Neuronal stem cell (in vitro differentiated cells): ENCODE results near the gene RHOJ.

Experiments
- DNase-seq: peaks from one replicate; pipeline ENCODE4 v3.0.0-alpha.2; 2013; ENCODE audit warnings: low spot score
- H2AFZ ChIP-seq: one replicate; pipeline ENCODE4 v1.6.1; 2013; ENCODE audit warnings: mild to moderate bottlenecking, low read length, inconsistent platforms
- H2AK5ac ChIP-seq: 2 replicates; pipeline ENCODE4 v1.6.1; 2013; ENCODE audit warnings: low read depth, mild to moderate bottlenecking, inconsistent platforms, low read length, moderate library complexity, mixed read lengths
- H2BK120ac ChIP-seq: 2 replicates; pipeline ENCODE4 v1.6.1; 2013; ENCODE audit warnings: low read depth, mild to moderate bottlenecking, inconsistent platforms, low read length, moderate library complexity, mixed read lengths
- H2BK12ac ChIP-seq: one replicate; pipeline ENCODE4 v1.6.1; 2013; ENCODE audit warnings: low read length, inconsistent platforms
- H2BK15ac ChIP-seq: 2 replicates; pipeline ENCODE4 v1.6.1; 2013; ENCODE audit warnings: mild to moderate bottlenecking, low read length, inconsistent platforms, mixed read lengths
- H2BK5ac ChIP-seq: one replicate; pipeline ENCODE4 v1.6.1; 2013; ENCODE audit warnings: inconsistent platforms, mild to moderate bottlenecking, low read length, moderate library complexity
- H3K14ac ChIP-seq: one replicate; pipeline ENCODE4 v1.6.1; 2013; ENCODE audit warnings: low read length, inconsistent platforms
- H3K18ac ChIP-seq: 2 replicates; pipeline ENCODE4 v1.6.1; 2013; ENCODE audit warnings: low read length, inconsistent platforms
- H3K23ac ChIP-seq: 2 replicates; pipeline ENCODE4 v1.6.1; 2013; ENCODE audit warnings: low read depth, mild to moderate bottlenecking, mixed read lengths, low read length, inconsistent platforms; ENCODE audit not compliant: poor library complexity
- H3K27ac ChIP-seq: replicated peaks from 3 replicates; pipeline ENCODE4 v1.5.1; 2013; ENCODE audit warnings: low read length, inconsistent platforms
- H3K27me3 ChIP-seq, 3 experiments: 2 replicates each; pipeline ENCODE4 v1.6.1; 2013; ENCODE audit warnings: low read length in 3 of 3, mild to moderate bottlenecking in 2 of 3, inconsistent platforms in 1 of 3, low read depth in 1 of 3, mixed read lengths in 1 of 3, moderate library complexity in 1 of 3; ENCODE audit not compliant: control insufficient read depth in 3 of 3, insufficient read depth in 3 of 3
- H3K36me3 ChIP-seq, 2 donors: replicated peaks in 1 of 2; 2 replicates each; pipeline ENCODE4 v1.6.1; 2013; ENCODE audit warnings: low read length in 2 of 2; ENCODE audit not compliant: control insufficient read depth in 2 of 2, insufficient read depth in 2 of 2
- H3K4ac ChIP-seq: 2 replicates; pipeline ENCODE4 v1.6.1; 2013; ENCODE audit warnings: inconsistent platforms, mild to moderate bottlenecking, low read length, moderate library complexity
- H3K4me1 ChIP-seq, 2 donors: 1 replicate in 1 of 2; 2 replicates in 1 of 2; pipeline ENCODE4 v1.6.1; 2013; ENCODE audit warnings: low read length in 2 of 2, low read depth in 1 of 2; ENCODE audit not compliant: control insufficient read depth in 2 of 2, insufficient read depth in 1 of 2
- H3K4me2 ChIP-seq: one replicate; pipeline ENCODE4 v1.6.1; 2013; ENCODE audit warnings: mild to moderate bottlenecking, low read length, inconsistent platforms; ENCODE audit not compliant: insufficient read depth, poor library complexity, severe bottlenecking
- H3K4me3 ChIP-seq, 2 donors: 2 replicates each; pipeline ENCODE4 v1.5.1; 2013; ENCODE audit warnings: low read length in 2 of 2, mild to moderate bottlenecking in 2 of 2, inconsistent platforms in 1 of 2, moderate library complexity in 1 of 2
- H3K79me1 ChIP-seq: one replicate; pipeline ENCODE4 v1.6.1; 2013; ENCODE audit warnings: low read depth, mild to moderate bottlenecking, inconsistent platforms, low read length, moderate library complexity
- H3K9ac ChIP-seq: one replicate; pipeline ENCODE4 v1.6.1; 2013; ENCODE audit warnings: mild to moderate bottlenecking, low read depth, low read length, inconsistent platforms; ENCODE audit not compliant: poor library complexity
- H3K9me3 ChIP-seq, 2 donors: replicated peaks in 1 of 2; 2 replicates each; pipeline versions ENCODE3 to v1.6.1; 2013; ENCODE audit warnings: low read length in 2 of 2, mild to moderate bottlenecking in 2 of 2, inconsistent platforms in 1 of 2, low read depth in 1 of 2, mixed read lengths in 1 of 2, moderate library complexity in 1 of 2; ENCODE audit not compliant: control insufficient read depth in 2 of 2, insufficient read depth in 1 of 2
- H4K8ac ChIP-seq: one replicate; pipeline ENCODE4 v1.6.1; 2013; ENCODE audit warnings: low read depth, mild to moderate bottlenecking, inconsistent platforms, low read length, moderate library complexity
- H4K91ac ChIP-seq: one replicate; pipeline ENCODE4 v1.6.1; 2013; ENCODE audit warnings: low read length, low read depth, mild to moderate bottlenecking, inconsistent platforms; ENCODE audit not compliant: poor library complexity
- WGBS, 2 donors: extraction: QIAGEN DNeasy Blood & Tissue Kit; methylation state at CpG; one replicate each; pipeline ENCODE4 v1.1.7; 2013; ENCODE audit warnings: missing lambda C conversion rate in 2 of 2, mixed read lengths in 1 of 2; ENCODE audit not compliant: insufficient read length in 2 of 2, insufficient replicate concordance in 1 of 2; ENCODE audit errors: extremely low coverage in 2 of 2; 5-methylcytosine and 5-hydroxymethylcytosine counted together

The RHOJ gene

DNA sequence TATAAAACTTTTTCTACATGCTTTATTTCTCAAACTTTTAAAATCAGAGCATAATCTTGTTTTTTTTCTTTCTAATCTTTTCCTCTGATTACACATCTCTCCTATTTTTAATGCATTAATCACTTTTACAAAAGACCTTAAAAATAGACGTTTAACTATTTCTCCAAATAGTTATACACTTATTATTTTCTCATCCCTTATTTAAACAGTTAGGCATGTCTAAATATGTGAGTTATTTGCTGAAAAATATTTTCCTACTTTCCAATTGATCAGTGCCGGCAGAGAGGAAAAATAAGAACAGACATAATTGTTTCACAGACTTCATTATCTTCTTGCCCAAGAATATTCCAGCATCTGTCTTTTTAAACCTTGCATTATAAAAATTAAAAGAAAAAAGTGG is 28.7 kb upstream of the RHOJ start:
- Histone ChIP-seq H3K9me3 (no peaks in the 10 kb centered on the region), H2BK15ac (no peak overlapping the region), H3K27ac (no peak overlapping the region), H3K4me1 (peaks cover 0 to 5% of the 10 kb centered on the region in 2 donors), H2BK5ac (no peak overlapping the region), H3K14ac (no peak overlapping the region), H2AFZ (no peak overlapping the region), H3K4ac (no peak overlapping the region), H3K18ac (no peak overlapping the region), H3K9ac (no peak overlapping the region), H3K23ac (no peak overlapping the region), H4K8ac (no peak overlapping the region), H3K36me3 (no peaks in the 10 kb centered on the region), H3K4me2 (no peak overlapping the region), H4K91ac (no peak overlapping the region), H2BK12ac (no peak overlapping the region), H3K27me3 (no peaks in the 10 kb centered on the region), H3K79me1 (no peaks in the 10 kb centered on the region), H2BK120ac (no peak overlapping the region), H3K4me3 (no peak overlapping the region), H2AK5ac (no peak overlapping the region)
- no peak for DNase-seq
- no CpG with 5 or more reads among the region's 2 CpGs for WGBS, 2 donors

DNA sequence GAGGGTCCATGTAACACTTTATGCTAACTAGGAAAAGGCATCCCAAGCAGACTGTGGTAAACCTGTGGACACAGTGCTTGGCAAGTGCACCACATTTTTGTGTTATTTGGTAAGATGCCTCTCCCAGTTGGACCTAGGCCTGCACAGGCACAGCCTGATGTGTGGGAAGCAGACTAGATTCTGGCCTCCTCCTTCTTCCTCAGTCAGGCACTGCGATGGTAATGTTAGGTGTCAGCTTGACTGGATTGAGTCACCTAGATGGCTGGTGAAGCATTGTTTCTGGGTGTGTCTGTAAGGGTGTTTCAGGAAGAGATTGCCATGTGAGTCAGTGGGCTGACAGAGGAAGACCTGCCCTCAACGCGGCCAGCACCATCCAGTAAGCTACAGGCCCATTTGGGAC is 25.3 kb upstream of the RHOJ start:
- Histone ChIP-seq H4K91ac (no peak overlapping the region), H3K27me3 (no peaks in the 10 kb centered on the region), H2BK120ac (no peak overlapping the region)

DNA sequence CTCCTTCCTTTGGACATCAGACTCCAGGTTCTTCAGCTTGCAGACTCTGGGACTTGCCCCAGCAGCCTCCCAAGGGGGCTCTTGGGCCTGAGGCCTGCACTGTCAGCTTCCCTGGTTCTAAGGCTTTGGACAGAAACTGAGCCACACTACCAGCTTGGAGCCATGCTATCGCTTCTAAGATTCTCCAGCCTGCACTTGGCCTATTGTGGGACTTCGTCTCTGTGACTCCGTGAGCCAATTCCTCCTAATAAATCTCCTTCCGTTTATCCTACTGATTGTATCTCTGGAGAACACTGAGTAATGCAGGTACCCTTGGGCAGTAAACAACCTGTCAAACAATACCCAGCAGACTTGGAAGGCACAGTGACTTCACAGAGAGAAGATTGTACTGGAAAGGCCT is 24.9 kb upstream of the RHOJ start:
- Histone ChIP-seq H3K18ac (no peak overlapping the region), H3K27me3 (no peaks in the 10 kb centered on the region), H4K91ac (no peak overlapping the region), H2BK12ac (no peak overlapping the region), H4K8ac (no peak overlapping the region), H3K14ac (no peak overlapping the region), H2BK15ac (no peak overlapping the region), H3K4ac (no peak overlapping the region), H3K36me3 (no peaks in the 10 kb centered on the region), H3K4me1 (peaks cover 0 to 3% of the 10 kb centered on the region in 2 donors), H3K79me1 (no peaks in the 10 kb centered on the region), H3K27ac (no peak overlapping the region), H2AK5ac (no peak overlapping the region), H3K23ac (no peak overlapping the region), H2BK120ac (no peak overlapping the region), H3K9ac (no peak overlapping the region), H3K4me2 (no peak overlapping the region), H2AFZ (no peak overlapping the region), H3K4me3 (no peak overlapping the region), H3K9me3 (no peaks in the 10 kb centered on the region), H2BK5ac (no peak overlapping the region)
- DNase-seq, result no peak
- WGBS, 2 donors, result no CpG with 5 or more reads among the region's 4 CpGs

More for the DNA sequence above, 25.3 kb upstream of the RHOJ start:
- no peak overlapping the region for H2AFZ ChIP-seq
- no peak overlapping the region for H2BK15ac ChIP-seq
- H3K4me3 ChIP-seq, result no peak overlapping the region
- H3K14ac ChIP-seq, result no peak overlapping the region
- no peaks in the 10 kb centered on the region for H3K79me1 ChIP-seq
- no peak overlapping the region for H2BK12ac ChIP-seq
- H3K36me3 ChIP-seq, result no peaks in the 10 kb centered on the region
- H3K4ac ChIP-seq, result no peak overlapping the region
- no peak overlapping the region for H3K18ac ChIP-seq
- no peak overlapping the region for H3K9ac ChIP-seq
- no peak overlapping the region for H2BK5ac ChIP-seq
- H3K27ac ChIP-seq, result no peak overlapping the region
- no peak overlapping the region for H2AK5ac ChIP-seq
- no peak overlapping the region for H4K8ac ChIP-seq
- no peak overlapping the region for H3K23ac ChIP-seq
- H3K9me3 ChIP-seq, result no peaks in the 10 kb centered on the region
- WGBS, 2 donors, result no CpG with 5 or more reads among the region's 3 CpGs
- H3K4me1 ChIP-seq, result peaks cover 0 to 5% of the 10 kb centered on the region in 2 donors
- no peak for DNase-seq
- H3K4me2 ChIP-seq, result no peak overlapping the region

DNA sequence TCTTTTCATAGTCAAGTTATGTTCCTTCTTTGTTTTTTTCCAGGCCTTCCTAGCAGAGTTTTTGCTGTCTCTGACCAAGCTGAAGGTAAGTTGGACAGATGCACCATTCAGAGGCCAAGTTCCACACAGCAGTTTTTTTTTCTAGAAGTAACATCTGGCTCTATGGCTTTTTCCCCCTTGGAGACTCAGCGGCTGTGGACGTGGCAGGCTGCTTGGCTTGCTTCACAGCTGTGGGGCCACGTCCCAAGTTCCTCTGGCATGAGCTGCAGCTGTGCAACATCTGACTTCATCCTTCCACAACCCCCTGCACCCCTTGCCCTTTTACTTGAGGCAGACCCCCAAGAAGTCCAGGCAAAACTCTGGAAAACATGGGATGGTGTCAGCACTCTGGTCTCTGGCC is 24.2 kb upstream of the RHOJ start:
- Histone ChIP-seq H2BK15ac (no peak overlapping the region), H2BK12ac (no peak overlapping the region), H3K79me1 (no peaks in the 10 kb centered on the region), H3K23ac (no peak overlapping the region), H3K4me2 (no peak overlapping the region), H3K27ac (no peak overlapping the region), H3K36me3 (no peaks in the 10 kb centered on the region), H4K8ac (no peak overlapping the region), H3K9me3 (no peaks in the 10 kb centered on the region), H3K4me1 (peaks cover 0 to under 1% of the 10 kb centered on the region in 2 donors), H4K91ac (no peak overlapping the region), H3K18ac (no peak overlapping the region), H2BK5ac (no peak overlapping the region), H3K27me3 (no peaks in the 10 kb centered on the region), H2AK5ac (no peak overlapping the region), H3K4ac (no peak overlapping the region), H2BK120ac (no peak overlapping the region), H2AFZ (no peak overlapping the region), H3K14ac (no peak overlapping the region), H3K4me3 (no peak overlapping the region), H3K9ac (no peak overlapping the region)
- no CpG with 5 or more reads among the region's 3 CpGs for WGBS, 2 donors
- DNase-seq, result no peak
